Measurements from ENCODE around the gene NFIB.

NFIB gene

GRCh38 chr9:14153310-14153720, 160.6 kb downstream of the NFIB start:
- Histone ChIP-seq H3K27me3 (ENCODE audit: control insufficient read depth, insufficient read depth, low read length) (no peaks in the 10 kb centered on the region), H3K4me1 (ENCODE audit: control insufficient read depth, insufficient read depth, low read length) (no peaks in the 10 kb centered on the region), H3K9me3 (ENCODE audit: control insufficient read depth, low read length) (no peaks in the 10 kb centered on the region), H3K9ac (ENCODE audit: low read length) (no peak overlapping the region), H3K36me3 (ENCODE audit: control insufficient read depth, insufficient read depth, low read length) (no peaks in the 10 kb centered on the region), H3K4me3 (ENCODE audit: low read length) (no peak overlapping the region)

GRCh38 chr9:14151451-14151850, 162.5 kb downstream of the NFIB start:
- no peaks in the 10 kb centered on the region for H3K36me3 ChIP-seq (ENCODE audit: control insufficient read depth, insufficient read depth, low read length)
- H3K27me3 ChIP-seq (ENCODE audit: control insufficient read depth, insufficient read depth, low read length) = no peaks in the 10 kb centered on the region
- no peak overlapping the region for H3K4me3 ChIP-seq (ENCODE audit: low read length)
- H3K9me3 ChIP-seq (ENCODE audit: control insufficient read depth, low read length) = no peaks in the 10 kb centered on the region
- no peaks in the 10 kb centered on the region for H3K4me1 ChIP-seq (ENCODE audit: control insufficient read depth, insufficient read depth, low read length)
- no peak overlapping the region for H3K9ac ChIP-seq (ENCODE audit: low read length)

GRCh38 chr9:14148501-14149103, 165.3 kb downstream of the NFIB start:
- no peak overlapping the region for H3K4me3 ChIP-seq (ENCODE audit: low read length)
- no peak overlapping the region for H3K9ac ChIP-seq (ENCODE audit: low read length)
- no peaks in the 10 kb centered on the region for H3K36me3 ChIP-seq (ENCODE audit: control insufficient read depth, insufficient read depth, low read length)
- no peaks in the 10 kb centered on the region for H3K9me3 ChIP-seq (ENCODE audit: control insufficient read depth, low read length)
- no peaks in the 10 kb centered on the region for H3K4me1 ChIP-seq (ENCODE audit: control insufficient read depth, insufficient read depth, low read length)
- no peaks in the 10 kb centered on the region for H3K27me3 ChIP-seq (ENCODE audit: control insufficient read depth, insufficient read depth, low read length)

GRCh38 chr9:14147738-14148137, 166.2 kb downstream of the NFIB start:
- Histone ChIP-seq H3K4me1 (ENCODE audit: control insufficient read depth, insufficient read depth, low read length) (no peaks in the 10 kb centered on the region), H3K9me3 (ENCODE audit: control insufficient read depth, low read length) (no peaks in the 10 kb centered on the region), H3K9ac (ENCODE audit: low read length) (no peak overlapping the region), H3K27me3 (ENCODE audit: control insufficient read depth, insufficient read depth, low read length) (no peaks in the 10 kb centered on the region), H3K36me3 (ENCODE audit: control insufficient read depth, insufficient read depth, low read length) (no peaks in the 10 kb centered on the region), H3K4me3 (ENCODE audit: low read length) (no peak overlapping the region)

GRCh38 chr9:14146201-14146874, 167.6 kb downstream of the NFIB start:
- Histone ChIP-seq H3K36me3 (ENCODE audit: control insufficient read depth, insufficient read depth, low read length) (no peaks in the 10 kb centered on the region), H3K4me1 (ENCODE audit: control insufficient read depth, insufficient read depth, low read length) (no peaks in the 10 kb centered on the region), H3K9ac (ENCODE audit: low read length) (no peak overlapping the region), H3K27me3 (ENCODE audit: control insufficient read depth, insufficient read depth, low read length) (no peaks in the 10 kb centered on the region), H3K4me3 (ENCODE audit: low read length) (no peak overlapping the region), H3K9me3 (ENCODE audit: control insufficient read depth, low read length) (no peaks in the 10 kb centered on the region)

- Histone ChIP-seq H3K4me3 (ENCODE audit: low read length) (no peak overlapping the region), H3K27me3 (ENCODE audit: control insufficient read depth, insufficient read depth, low read length) (no peaks in the 10 kb centered on the region), H3K36me3 (ENCODE audit: control insufficient read depth, insufficient read depth, low read length) (no peaks in the 10 kb centered on the region), H3K9me3 (ENCODE audit: control insufficient read depth, low read length) (no peaks in the 10 kb centered on the region), H3K4me1 (ENCODE audit: control insufficient read depth, insufficient read depth, low read length) (no peaks in the 10 kb centered on the region), H3K9ac (ENCODE audit: low read length) (no peak overlapping the region)
Measured at GRCh38 chr9:14144215-14144614, 169.7 kb downstream of the NFIB start.

- Histone ChIP-seq H3K4me1 (ENCODE audit: control insufficient read depth, insufficient read depth, low read length) (no peaks in the 10 kb centered on the region), H3K27me3 (ENCODE audit: control insufficient read depth, insufficient read depth, low read length) (no peaks in the 10 kb centered on the region), H3K9me3 (ENCODE audit: control insufficient read depth, low read length) (no peaks in the 10 kb centered on the region), H3K36me3 (ENCODE audit: control insufficient read depth, insufficient read depth, low read length) (no peaks in the 10 kb centered on the region), H3K4me3 (ENCODE audit: low read length) (no peak overlapping the region), H3K9ac (ENCODE audit: low read length) (no peak overlapping the region)
Measured at GRCh38 chr9:14141699-14142098, 172.2 kb downstream of the NFIB start.

- H3K36me3 ChIP-seq (ENCODE audit: control insufficient read depth, insufficient read depth, low read length) = no peaks in the 10 kb centered on the region
- H3K27me3 ChIP-seq (ENCODE audit: control insufficient read depth, insufficient read depth, low read length) = no peaks in the 10 kb centered on the region
- no peaks in the 10 kb centered on the region for H3K9me3 ChIP-seq (ENCODE audit: control insufficient read depth, low read length)
- H3K9ac ChIP-seq (ENCODE audit: low read length) = no peak overlapping the region
- no peaks in the 10 kb centered on the region for H3K4me1 ChIP-seq (ENCODE audit: control insufficient read depth, insufficient read depth, low read length)
- no peak overlapping the region for H3K4me3 ChIP-seq (ENCODE audit: low read length)
Measured at GRCh38 chr9:14140096-14140697, 173.7 kb downstream of the NFIB start.

- H3K9me3 ChIP-seq (ENCODE audit: control insufficient read depth, low read length) = no peaks in the 10 kb centered on the region
- H3K9ac ChIP-seq (ENCODE audit: low read length) = no peak overlapping the region
- no peaks in the 10 kb centered on the region for H3K4me1 ChIP-seq (ENCODE audit: control insufficient read depth, insufficient read depth, low read length)
- no peaks in the 10 kb centered on the region for H3K36me3 ChIP-seq (ENCODE audit: control insufficient read depth, insufficient read depth, low read length)
- no peaks in the 10 kb centered on the region for H3K27me3 ChIP-seq (ENCODE audit: control insufficient read depth, insufficient read depth, low read length)
- no peak overlapping the region for H3K4me3 ChIP-seq (ENCODE audit: low read length)
Measured at GRCh38 chr9:14139287-14139686, 174.7 kb downstream of the NFIB start.

GRCh38 chr9:14136646-14137370, 177.1 kb downstream of the NFIB start:
- H3K4me3 ChIP-seq (ENCODE audit: low read length) = no peak overlapping the region
- no peaks in the 10 kb centered on the region for H3K36me3 ChIP-seq (ENCODE audit: control insufficient read depth, insufficient read depth, low read length)
- no peak overlapping the region for H3K9ac ChIP-seq (ENCODE audit: low read length)
- no peaks in the 10 kb centered on the region for H3K27me3 ChIP-seq (ENCODE audit: control insufficient read depth, insufficient read depth, low read length)
- H3K9me3 ChIP-seq (ENCODE audit: control insufficient read depth, low read length) = no peaks in the 10 kb centered on the region
- no peaks in the 10 kb centered on the region for H3K4me1 ChIP-seq (ENCODE audit: control insufficient read depth, insufficient read depth, low read length)

- Histone ChIP-seq H3K4me1 (ENCODE audit: control insufficient read depth, insufficient read depth, low read length) (no peaks in the 10 kb centered on the region), H3K4me3 (ENCODE audit: low read length) (no peak overlapping the region), H3K36me3 (ENCODE audit: control insufficient read depth, insufficient read depth, low read length) (no peaks in the 10 kb centered on the region), H3K27me3 (ENCODE audit: control insufficient read depth, insufficient read depth, low read length) (no peaks in the 10 kb centered on the region), H3K9ac (ENCODE audit: low read length) (no peak overlapping the region), H3K9me3 (ENCODE audit: control insufficient read depth, low read length) (no peaks in the 10 kb centered on the region)
Measured at GRCh38 chr9:14136047-14136635, 177.8 kb downstream of the NFIB start.

- H3K9ac ChIP-seq (ENCODE audit: low read length) = no peak overlapping the region
- no peaks in the 10 kb centered on the region for H3K36me3 ChIP-seq (ENCODE audit: control insufficient read depth, insufficient read depth, low read length)
Measured at GRCh38 chr9:14135421-14135820, 178.5 kb downstream of the NFIB start.

More at GRCh38 chr9:14135421-14135820, 178.5 kb downstream of the NFIB start:
- no peaks in the 10 kb centered on the region for H3K4me1 ChIP-seq (ENCODE audit: control insufficient read depth, insufficient read depth, low read length)
- H3K27me3 ChIP-seq (ENCODE audit: control insufficient read depth, insufficient read depth, low read length) = no peaks in the 10 kb centered on the region
- H3K4me3 ChIP-seq (ENCODE audit: low read length) = no peak overlapping the region
- no peaks in the 10 kb centered on the region for H3K9me3 ChIP-seq (ENCODE audit: control insufficient read depth, low read length)

Data from mucosa of stomach (tissue), 1 donor.